ENCODE measurements around the gene CLTCL1.
A peak's percentile ranks its signal among the peaks of the same experiment; 100 is the strongest.

Gene CLTCL1

GRCh38 chr22:19150482-19151328 lies 140.8 kb downstream of the CLTCL1 start:
- DNase-seq (ENCODE audit: low read depth in 2 of 2) = no peak

DNA sequence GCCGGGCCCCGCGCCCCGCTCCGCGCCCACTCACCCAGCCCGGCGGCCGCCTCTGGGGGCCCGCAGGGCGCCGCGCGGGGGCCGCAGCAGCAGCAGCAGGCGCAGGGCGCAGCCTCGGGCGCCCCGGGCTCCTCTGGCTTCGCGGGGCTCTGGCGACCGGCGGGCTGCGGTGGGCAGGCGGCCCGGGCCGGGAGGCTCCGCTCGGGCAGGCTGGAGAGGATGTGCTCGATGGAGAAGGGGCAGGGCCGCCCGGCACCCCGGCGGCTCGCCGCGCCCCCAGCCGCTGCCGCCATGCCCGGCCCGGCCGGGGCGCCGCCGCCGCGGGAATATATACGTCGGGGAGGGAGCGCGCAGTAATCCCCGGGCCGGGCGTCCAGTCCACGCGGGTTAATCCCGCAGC lies 141.5 kb downstream of the CLTCL1 start, which contains the start of gene GSC2:
TSS of gene GSC2 (minus strand) at position 302 of the 400 bp plus-strand sequence. CDS start at position 293, 9 bp downstream.
- DNase-seq (ENCODE audit: low read depth in 2 of 2) = no peak

DNA sequence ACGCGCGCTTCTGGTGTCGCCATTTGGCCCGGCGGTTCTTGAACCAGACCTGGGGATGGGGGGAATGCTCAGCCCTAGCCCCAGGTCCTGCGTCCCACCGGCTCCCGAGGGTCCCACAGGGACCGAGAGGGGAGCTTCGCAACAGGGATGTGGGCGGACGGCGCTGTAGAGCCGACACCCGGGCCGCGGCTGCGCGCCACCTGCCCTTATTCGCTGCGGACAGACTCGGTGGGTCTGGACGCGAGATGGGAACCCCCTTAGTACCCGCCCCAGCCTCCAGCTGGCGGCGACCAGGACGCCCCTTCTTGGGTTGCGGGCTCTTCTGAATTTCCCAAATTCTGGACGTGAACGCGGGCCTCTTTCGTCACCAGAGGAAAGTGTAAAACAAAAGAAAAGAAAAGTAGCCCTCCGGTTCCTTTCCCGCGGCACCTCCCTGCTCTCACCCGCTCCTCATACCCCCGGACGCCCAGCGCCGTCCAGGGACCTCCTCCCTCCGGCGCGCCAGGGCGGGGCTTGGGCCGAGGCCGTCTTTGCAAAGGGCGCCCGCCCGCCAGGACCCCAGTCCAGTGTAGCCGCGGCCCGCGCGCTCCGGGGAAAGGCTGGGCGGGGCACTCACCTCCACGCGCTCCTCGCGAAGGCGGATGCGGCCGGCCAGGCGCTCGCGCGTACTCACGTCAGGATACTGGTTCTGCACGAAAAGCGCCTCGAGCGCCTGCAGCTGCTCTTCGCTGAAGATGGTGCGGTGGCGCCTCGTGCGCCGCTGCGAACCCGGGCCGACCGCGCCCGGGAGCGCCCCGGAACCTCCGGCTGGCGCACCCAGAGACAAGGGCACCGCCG lies 142.3 kb downstream of the CLTCL1 start:
- DNase-seq (ENCODE audit: low read depth in 2 of 2) = no peak

DNA sequence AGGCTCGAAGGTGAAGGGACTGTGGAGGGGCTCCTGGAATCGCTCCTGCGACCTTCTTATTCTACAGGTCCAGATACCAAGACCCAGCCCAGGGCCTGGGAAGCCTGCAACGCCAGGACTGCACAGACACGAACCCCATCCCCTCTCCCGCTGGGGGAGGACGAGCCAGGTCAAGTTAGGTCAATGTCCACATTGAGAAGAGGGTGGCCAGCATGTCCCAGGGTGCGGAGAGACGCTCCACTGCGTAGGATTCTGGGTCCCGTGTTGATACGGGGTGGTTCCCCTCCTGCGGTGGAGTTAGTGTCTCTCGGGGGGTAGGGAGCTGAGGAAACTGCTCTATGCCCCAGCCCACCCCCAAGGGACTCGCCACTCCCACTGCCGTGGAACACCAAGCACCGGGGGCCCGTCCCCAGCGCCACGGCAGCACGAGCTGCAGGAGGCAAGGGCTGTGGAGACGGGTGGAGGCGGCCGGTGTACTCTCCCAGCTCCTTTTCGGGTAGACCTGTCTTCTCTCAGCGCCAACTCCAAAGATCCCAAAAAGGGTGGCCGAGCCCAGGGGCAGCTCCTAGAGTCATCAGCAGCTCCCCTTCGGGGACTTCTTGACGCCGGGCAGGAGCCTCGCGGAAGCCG lies 143.0 kb downstream of the CLTCL1 start:
- DNase-seq (ENCODE audit: low read depth in 2 of 2) = no peak

GRCh38 chr22:19147195-19147780 lies 144.2 kb downstream of the CLTCL1 start:
- DNase-seq (ENCODE audit: low read depth in 2 of 2) = no peak

- DNase-seq (ENCODE audit: low read depth in 2 of 2) = no peak
Observed at GRCh38 chr22:19146215-19146968, 145.1 kb downstream of the CLTCL1 start.

- peak in 1 of 2 donors; percentile 30 for DNase-seq (ENCODE audit: low read depth in 2 of 2)
Observed at GRCh38 chr22:19143967-19144400, 147.5 kb downstream of the CLTCL1 start.

DNA sequence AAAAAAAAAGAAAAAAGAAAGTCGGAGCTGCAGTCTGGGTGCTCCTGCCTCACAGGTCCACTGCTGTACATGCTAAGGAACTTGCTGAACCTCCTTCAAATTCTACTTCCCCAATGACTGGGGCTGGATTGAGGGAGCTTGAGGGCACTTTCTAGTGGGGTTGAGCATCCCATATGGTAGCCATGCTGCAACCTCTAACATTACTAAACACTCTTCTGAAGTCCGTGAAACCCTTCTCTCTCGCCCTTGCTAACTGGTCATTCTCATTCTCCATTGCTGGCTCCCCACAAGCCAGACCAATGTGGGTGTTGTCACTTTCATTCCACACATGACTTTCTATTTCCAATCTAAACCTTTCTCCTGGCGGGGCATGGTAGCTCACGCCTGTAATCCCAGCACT lies 148.3 kb downstream of the CLTCL1 start:
- no peak for DNase-seq (ENCODE audit: low read depth in 2 of 2)

- no peak for DNase-seq (ENCODE audit: low read depth in 2 of 2)
Observed at GRCh38 chr22:19142394-19142793, 149.1 kb downstream of the CLTCL1 start.

GRCh38 chr22:19139974-19140373 lies 151.5 kb downstream of the CLTCL1 start:
- no peak for DNase-seq (ENCODE audit: low read depth in 2 of 2)

GRCh38 chr22:19139001-19139356 lies 152.5 kb downstream of the CLTCL1 start:
- DNase-seq (ENCODE audit: low read depth in 2 of 2) = no peak

DNA sequence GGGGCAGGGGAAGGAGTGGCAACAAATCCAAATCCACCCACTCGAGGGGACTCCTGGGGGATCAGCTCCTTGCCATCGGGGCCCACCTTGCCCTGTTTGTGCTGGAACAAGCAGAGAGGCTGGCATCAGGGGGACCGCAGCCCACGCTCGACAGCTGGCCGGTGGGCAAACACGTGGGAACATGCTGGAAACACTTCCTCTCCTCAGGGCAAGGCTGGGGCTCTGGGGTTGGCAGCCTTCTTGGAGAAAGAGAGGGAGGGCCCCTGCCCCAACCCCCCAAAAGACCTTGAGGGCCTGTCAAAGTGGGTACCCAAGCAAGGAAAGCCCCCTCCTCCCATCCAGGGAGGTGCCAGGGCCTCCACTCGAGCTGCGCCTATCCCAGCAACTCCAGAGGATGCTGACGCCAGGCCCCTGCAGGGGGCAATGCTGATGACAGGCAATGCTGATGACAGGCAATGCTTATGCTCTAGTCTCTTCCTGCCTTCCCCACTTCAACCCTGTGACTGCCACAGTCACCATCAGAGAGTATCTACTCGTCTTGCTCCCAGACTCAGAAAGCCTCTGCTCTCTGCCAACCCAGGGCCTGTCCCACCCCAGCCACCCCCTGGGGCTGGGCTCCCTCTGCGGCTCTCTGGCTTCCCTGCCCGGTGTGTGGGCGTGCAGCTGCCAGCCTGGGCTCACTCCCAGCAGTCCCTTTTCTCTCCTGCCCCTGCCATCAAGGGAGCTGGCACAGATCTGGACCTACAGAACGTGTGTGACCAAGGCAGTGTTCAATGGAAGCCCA lies 153.1 kb downstream of the CLTCL1 start:
- no peak for DNase-seq (ENCODE audit: low read depth in 2 of 2)

DNA sequence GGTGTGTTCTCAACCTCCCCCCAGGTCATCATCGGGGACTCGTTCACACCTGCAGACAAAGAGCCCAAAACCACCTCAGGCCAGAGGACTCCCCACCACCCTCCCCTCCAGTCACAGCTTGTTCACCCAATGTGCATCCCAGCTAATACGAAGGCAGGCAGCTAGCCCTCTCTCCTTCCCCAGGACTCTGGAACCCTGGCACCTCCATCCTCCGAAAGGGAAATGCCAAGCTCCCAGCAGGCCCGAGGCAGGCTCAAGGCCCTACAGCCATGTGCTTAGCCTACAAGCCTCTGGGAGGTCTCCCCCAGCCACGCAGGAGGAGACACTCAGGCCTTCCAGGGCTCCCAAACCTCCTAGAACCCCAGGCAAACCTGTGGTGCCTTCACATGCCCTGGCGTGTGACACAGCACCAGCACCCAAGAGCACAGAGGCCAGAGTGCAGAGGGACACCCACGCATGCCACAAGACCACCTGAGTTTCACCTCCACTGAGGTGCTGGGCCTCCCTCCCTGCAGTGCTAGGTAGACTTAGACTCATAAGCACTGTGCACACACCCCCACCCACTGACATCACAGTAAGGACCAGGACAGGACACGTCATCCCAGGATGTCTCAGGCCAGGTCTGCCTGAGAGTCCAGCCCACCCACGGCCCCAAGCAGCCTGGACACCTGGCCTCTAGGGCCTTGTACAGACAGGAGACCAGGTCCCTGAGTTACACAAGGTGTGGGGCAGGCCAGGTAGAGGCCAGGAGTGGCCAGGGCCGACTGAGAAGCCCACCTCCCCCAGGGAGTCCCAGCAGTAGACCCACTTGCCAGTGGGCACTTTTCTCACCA lies 153.9 kb downstream of the CLTCL1 start:
- DNase-seq (ENCODE audit: low read depth in 2 of 2) = no peak

DNA sequence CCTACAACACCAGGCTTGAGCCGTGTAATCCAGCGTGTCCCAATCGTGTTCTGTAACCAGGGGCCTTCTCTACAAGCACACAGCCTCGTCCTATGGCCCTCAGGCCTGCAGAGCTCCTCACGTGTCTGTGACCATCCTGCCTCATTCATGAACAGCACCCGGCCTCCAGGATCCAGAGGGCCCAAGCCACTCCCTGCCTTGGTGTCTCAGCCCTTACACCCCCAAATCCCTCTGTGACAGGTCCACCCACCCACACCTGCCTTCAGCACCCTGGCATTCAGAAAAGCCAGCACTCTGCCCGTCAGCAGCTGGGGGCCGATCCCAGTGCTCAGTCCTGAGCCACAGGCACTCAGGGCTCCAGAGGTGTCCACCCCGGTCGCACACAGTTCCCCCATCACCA lies 154.6 kb downstream of the CLTCL1 start:
- DNase-seq (ENCODE audit: low read depth in 2 of 2) = no peak

DNA sequence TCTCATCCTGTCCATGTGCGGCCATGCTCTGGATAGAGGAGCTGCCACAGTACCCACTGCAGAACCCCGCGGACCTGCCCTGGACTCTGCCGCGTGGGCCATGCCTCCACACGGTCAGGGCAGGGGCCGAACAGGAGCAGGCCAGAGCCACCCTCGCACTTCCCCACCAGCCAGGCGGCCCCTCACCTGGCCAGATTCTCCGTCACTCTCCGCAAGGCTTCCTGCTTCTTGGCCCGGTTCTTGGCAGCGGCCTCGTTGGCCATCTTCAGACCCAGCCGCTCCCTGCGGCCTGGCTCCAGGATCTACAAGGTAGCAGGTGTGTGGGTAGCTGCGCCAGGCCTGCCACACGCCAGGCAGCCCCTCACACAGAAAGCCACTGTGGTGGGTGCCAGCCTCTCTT lies 156.6 kb downstream of the CLTCL1 start:
- no peak for DNase-seq (ENCODE audit: low read depth in 2 of 2)

GRCh38 chr22:19134176-19134831 lies 157.2 kb downstream of the CLTCL1 start:
- no peak for DNase-seq (ENCODE audit: low read depth in 2 of 2)

GRCh38 chr22:19133561-19133960 lies 158.0 kb downstream of the CLTCL1 start:
- no peak for DNase-seq (ENCODE audit: low read depth in 2 of 2)

DNA sequence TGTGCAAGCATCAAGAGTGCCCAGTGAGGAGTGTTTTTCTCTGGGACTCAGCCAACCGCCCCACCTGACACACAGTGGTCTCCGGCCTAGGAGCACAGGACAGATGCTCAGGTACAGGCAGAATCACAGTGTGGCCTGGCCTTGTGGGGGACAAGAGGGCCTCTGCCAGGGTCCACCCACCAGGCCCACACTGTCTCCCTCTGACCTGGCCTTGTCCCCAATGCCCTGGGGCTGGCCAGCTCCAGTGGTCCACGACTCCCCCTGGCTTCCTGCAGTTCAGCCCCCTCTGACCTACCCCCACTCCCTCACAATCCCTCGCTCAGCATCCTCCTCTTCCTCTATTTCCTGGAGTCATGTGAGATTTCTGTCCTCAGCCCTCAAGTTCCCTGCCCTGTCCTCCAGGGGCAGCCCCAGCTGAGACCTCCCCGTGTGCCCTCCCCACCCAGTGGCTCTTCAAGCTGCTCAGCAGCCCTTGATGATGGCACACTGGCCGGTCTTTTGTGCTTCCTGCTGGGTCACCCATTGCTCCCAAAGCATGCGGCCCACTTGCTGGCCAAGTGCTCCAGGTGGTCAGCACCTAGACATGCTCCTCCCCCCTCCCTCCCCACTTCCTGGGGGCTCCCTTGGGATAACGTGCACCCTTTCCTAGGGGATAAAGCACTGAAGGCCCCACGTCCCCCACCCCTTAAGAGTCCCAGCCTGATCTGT lies 158.7 kb downstream of the CLTCL1 start:
- no peak for DNase-seq (ENCODE audit: low read depth in 2 of 2)

All from stimulated activated CD8-positive, alpha-beta memory T cell treated with anti-CD3 and anti-CD28 coated beads, Interleukin-7, amount 100 ng/mL, for 4 hours (primary cell).